ENCODE results near the gene TERT.
A peak's percentile ranks its signal among the peaks of the same experiment; 100 is the strongest.

TERT gene

GRCh38 chr5:1212271-1212670, 82.6 kb downstream of the TERT start:
- TF ChIP-seq ZFX (IDR thresholded peaks at IDR 0.05) (no peak), CTCF (conservative IDR thresholded peaks at IDR 0.05) (no peak)
- H3K27ac ChIP-seq, result no peak overlapping the region

- H3K27ac ChIP-seq, result no peak overlapping the region
- no peak for TF ChIP-seq CTCF (conservative IDR thresholded peaks at IDR 0.05)
- no peak for TF ChIP-seq ZFX (IDR thresholded peaks at IDR 0.05)
Measured at GRCh38 chr5:1211701-1212100, 83.2 kb downstream of the TERT start.

- TF ChIP-seq CTCF (conservative IDR thresholded peaks at IDR 0.05) (no peak), ZFX (IDR thresholded peaks at IDR 0.05) (no peak)
Measured at GRCh38 chr5:1210832-1211251, 84.0 kb downstream of the TERT start.

GRCh38 chr5:1209896-1210776, 84.7 kb downstream of the TERT start:
- H3K27ac ChIP-seq, result no peak overlapping the region
- no peak for TF ChIP-seq ZFX (IDR thresholded peaks at IDR 0.05)

More at GRCh38 chr5:1210832-1211251, 84.0 kb downstream of the TERT start:
- H3K27ac ChIP-seq, result no peak overlapping the region

GRCh38 chr5:1209489-1209852, 85.4 kb downstream of the TERT start:
- no peak for TF ChIP-seq CTCF (conservative IDR thresholded peaks at IDR 0.05)
- no peak for TF ChIP-seq ZFX (IDR thresholded peaks at IDR 0.05)
- H3K27ac ChIP-seq, result no peak overlapping the region

GRCh38 chr5:1208743-1209488, 86.0 kb downstream of the TERT start:
- H3K27ac ChIP-seq, result no peak overlapping the region
- TF ChIP-seq CTCF (conservative IDR thresholded peaks at IDR 0.05) (peak; percentile 81), ZFX (IDR thresholded peaks at IDR 0.05) (no peak)

- H3K27ac ChIP-seq, result no peak overlapping the region
- TF ChIP-seq ZFX (IDR thresholded peaks at IDR 0.05), result no peak
- TF ChIP-seq CTCF (conservative IDR thresholded peaks at IDR 0.05), result no peak
Measured at GRCh38 chr5:1208221-1208742, 86.6 kb downstream of the TERT start.

Data from C4-2B (cell line).